ENCODE results near the gene CADPS.

GRCh38 chr3:62493109-62493801 lies 382.0 kb downstream of the CADPS start:
- TF ChIP-seq POLR2A (IDR thresholded peaks at IDR 0.05) (no peak), CTCF (IDR thresholded peaks at IDR 0.05) (no peak)
